Liver (tissue), 3 donors: ENCODE data around the gene RADIL.

Source experiments
- GABPA ChIP-seq, 2 donors: IDR thresholded peaks in 1 of 2; conservative IDR thresholded peaks in 1 of 2; 2 replicates each; pipeline ENCODE4 v1.6.1; 2016; ENCODE audit warnings: antibody characterized with exemption in 2 of 2, mild to moderate bottlenecking in 1 of 2, moderate library complexity in 1 of 2
- JUND ChIP-seq, 2 donors: IDR thresholded peaks; 2 replicates each; pipeline ENCODE4 v1.6.1; 2016; ENCODE audit warnings: antibody characterized with exemption in 2 of 2
- RAD21 ChIP-seq, 2 donors: IDR thresholded peaks; 2 replicates each; pipeline ENCODE4 v1.6.1; 2016; ENCODE audit warnings: antibody characterized with exemption in 2 of 2, mild to moderate bottlenecking in 2 of 2
- YY1 ChIP-seq: IDR thresholded peaks from 2 replicates; pipeline ENCODE4 v1.6.1; 2016; ENCODE audit warnings: antibody characterized with exemption, mild to moderate bottlenecking
- TF ChIP-seq, protein P1 (sequence below): fragments of 150-350 bp; IDR thresholded peaks from 2 replicates; pipeline ENCODE4 v1.5.1; 2017; ENCODE audit warnings: improper control_type of control experiment, low read depth, low read length; ENCODE audit not compliant: missing input control
- TF ChIP-seq, protein P2 (sequence below): IDR thresholded peaks from 2 replicates; pipeline ENCODE4 v1.6.1; 2016; ENCODE audit warnings: antibody characterized with exemption
- TF ChIP-seq, protein P3 (sequence below): IDR thresholded peaks from 2 replicates; pipeline ENCODE4 v1.6.1; 2016; ENCODE audit warnings: antibody characterized with exemption
- donor health status: healthy.
- donor health status: healthy.

DNA sequence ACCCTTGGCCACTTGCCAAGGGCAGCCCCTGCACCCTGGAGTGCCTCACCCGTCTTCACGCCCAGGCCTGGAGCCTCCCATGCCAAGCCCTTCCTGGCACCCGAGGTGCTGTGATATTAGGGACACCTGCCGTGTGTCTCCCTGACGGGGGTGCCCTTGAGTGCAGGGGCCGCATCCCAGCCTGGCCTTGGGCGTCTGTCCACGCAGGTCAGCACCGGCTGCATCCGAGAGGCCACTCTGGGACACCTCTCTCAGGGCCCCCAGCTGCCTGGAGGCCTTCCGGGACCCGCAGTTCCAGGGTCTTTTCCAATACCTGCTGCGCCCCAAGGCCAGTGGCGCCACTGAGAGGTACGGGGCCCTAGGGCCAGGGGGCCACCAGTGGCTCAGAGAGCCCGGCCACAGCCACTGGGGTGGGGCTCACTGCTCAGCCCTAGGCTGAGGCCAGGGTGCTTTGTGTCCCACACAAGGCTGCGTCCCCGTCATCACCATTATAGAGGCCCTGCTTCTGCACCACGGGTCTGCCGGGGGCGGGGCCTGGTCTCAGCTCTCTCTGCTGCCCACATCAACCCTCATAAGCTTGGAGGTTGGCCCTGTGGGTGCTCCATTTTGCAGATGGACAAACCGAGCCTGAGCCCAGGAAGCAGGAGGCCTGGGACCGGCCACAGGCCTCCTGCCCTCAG, 95.4 kb downstream of the RADIL start:
- TF ChIP-seq GABPA (IDR thresholded peaks at IDR 0.05 in 1 of 2, conservative IDR thresholded peaks at IDR 0.05 in 1 of 2) (no peak), YY1 (no peak), JUND (IDR thresholded peaks at IDR 0.05) (no peak), RAD21 (IDR thresholded peaks at IDR 0.05) (no peak)
- TF ChIP-seq, protein P1, sequence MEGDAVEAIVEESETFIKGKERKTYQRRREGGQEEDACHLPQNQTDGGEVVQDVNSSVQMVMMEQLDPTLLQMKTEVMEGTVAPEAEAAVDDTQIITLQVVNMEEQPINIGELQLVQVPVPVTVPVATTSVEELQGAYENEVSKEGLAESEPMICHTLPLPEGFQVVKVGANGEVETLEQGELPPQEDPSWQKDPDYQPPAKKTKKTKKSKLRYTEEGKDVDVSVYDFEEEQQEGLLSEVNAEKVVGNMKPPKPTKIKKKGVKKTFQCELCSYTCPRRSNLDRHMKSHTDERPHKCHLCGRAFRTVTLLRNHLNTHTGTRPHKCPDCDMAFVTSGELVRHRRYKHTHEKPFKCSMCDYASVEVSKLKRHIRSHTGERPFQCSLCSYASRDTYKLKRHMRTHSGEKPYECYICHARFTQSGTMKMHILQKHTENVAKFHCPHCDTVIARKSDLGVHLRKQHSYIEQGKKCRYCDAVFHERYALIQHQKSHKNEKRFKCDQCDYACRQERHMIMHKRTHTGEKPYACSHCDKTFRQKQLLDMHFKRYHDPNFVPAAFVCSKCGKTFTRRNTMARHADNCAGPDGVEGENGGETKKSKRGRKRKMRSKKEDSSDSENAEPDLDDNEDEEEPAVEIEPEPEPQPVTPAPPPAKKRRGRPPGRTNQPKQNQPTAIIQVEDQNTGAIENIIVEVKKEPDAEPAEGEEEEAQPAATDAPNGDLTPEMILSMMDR, result no peak
- TF ChIP-seq, protein P2, sequence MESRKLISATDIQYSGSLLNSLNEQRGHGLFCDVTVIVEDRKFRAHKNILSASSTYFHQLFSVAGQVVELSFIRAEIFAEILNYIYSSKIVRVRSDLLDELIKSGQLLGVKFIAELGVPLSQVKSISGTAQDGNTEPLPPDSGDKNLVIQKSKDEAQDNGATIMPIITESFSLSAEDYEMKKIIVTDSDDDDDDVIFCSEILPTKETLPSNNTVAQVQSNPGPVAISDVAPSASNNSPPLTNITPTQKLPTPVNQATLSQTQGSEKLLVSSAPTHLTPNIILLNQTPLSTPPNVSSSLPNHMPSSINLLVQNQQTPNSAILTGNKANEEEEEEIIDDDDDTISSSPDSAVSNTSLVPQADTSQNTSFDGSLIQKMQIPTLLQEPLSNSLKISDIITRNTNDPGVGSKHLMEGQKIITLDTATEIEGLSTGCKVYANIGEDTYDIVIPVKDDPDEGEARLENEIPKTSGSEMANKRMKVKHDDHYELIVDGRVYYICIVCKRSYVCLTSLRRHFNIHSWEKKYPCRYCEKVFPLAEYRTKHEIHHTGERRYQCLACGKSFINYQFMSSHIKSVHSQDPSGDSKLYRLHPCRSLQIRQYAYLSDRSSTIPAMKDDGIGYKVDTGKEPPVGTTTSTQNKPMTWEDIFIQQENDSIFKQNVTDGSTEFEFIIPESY, result no peak
- TF ChIP-seq, protein P3, sequence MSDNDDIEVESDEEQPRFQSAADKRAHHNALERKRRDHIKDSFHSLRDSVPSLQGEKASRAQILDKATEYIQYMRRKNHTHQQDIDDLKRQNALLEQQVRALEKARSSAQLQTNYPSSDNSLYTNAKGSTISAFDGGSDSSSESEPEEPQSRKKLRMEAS, result no peak
